Measurements from ENCODE around the gene ADD3. TPM values are rescaled to one million over a fixed set of nuclear protein-coding genes. Genes with fewer than 3 reads are reported as not detected.

Gene ADD3
- total RNA-seq, 2 donors from 2014 or later: 37.9 to 40.5 TPM

DNA sequence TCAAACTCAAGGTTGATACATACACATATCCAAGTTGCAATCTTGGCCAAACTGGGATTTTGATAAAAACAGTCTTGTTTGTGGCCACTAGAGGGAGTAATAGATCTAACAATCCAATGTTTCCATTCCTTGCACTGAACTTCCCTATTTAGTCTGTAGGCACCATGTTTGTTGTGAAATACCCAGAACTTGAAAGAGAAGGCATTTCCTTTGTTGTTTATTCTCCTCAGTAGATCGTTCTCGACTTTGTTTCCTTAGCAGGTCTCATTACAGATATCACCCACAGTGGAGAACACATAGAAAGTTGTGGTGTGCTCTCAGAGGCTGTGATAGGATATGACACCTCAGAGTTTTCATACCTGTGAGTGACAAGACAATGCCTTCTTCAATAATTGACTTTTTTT is 129.4 kb downstream of the ADD3 start:
- peak; percentile 91 for ATAC-seq
- no peaks in the 10 kb centered on the region for H3K9me3 ChIP-seq
- 0 to 2% methylated on average over 2 of the region's 2 CpGs for WGBS, 2 donors
- intact Hi-C loops (cut with DNase I): loop anchor here (5.0 kb wide), 1 partner anchor 140 kb away; no protein-coding TSS in a partner anchor
- H3K27ac ChIP-seq: peak overlapping the region in 3 of 4 donors; percentile 35 to 73 (median 45)
- H3K4me1 ChIP-seq: peaks cover 18% of the 10 kb centered on the region
- TF ChIP-seq, protein P1, sequence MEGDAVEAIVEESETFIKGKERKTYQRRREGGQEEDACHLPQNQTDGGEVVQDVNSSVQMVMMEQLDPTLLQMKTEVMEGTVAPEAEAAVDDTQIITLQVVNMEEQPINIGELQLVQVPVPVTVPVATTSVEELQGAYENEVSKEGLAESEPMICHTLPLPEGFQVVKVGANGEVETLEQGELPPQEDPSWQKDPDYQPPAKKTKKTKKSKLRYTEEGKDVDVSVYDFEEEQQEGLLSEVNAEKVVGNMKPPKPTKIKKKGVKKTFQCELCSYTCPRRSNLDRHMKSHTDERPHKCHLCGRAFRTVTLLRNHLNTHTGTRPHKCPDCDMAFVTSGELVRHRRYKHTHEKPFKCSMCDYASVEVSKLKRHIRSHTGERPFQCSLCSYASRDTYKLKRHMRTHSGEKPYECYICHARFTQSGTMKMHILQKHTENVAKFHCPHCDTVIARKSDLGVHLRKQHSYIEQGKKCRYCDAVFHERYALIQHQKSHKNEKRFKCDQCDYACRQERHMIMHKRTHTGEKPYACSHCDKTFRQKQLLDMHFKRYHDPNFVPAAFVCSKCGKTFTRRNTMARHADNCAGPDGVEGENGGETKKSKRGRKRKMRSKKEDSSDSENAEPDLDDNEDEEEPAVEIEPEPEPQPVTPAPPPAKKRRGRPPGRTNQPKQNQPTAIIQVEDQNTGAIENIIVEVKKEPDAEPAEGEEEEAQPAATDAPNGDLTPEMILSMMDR (IDR thresholded peaks at IDR 0.05): peak; percentile 58 to 96 (median 93)
- TF ChIP-seq POLR2A (IDR thresholded peaks at IDR 0.05): no peak
- peak in 1 of 4 donors; percentile 37 for DNase-seq
- no peak overlapping the region for H3K4me3 ChIP-seq
- no peaks in the 10 kb centered on the region for H3K27me3 ChIP-seq
- H3K36me3 ChIP-seq (replicated peaks in 1 of 2; ENCODE audit: insufficient read depth in 1 of 2, low read depth in 2 of 2): peaks cover 0 to 2% of the 10 kb centered on the region in 2 donors

DNA sequence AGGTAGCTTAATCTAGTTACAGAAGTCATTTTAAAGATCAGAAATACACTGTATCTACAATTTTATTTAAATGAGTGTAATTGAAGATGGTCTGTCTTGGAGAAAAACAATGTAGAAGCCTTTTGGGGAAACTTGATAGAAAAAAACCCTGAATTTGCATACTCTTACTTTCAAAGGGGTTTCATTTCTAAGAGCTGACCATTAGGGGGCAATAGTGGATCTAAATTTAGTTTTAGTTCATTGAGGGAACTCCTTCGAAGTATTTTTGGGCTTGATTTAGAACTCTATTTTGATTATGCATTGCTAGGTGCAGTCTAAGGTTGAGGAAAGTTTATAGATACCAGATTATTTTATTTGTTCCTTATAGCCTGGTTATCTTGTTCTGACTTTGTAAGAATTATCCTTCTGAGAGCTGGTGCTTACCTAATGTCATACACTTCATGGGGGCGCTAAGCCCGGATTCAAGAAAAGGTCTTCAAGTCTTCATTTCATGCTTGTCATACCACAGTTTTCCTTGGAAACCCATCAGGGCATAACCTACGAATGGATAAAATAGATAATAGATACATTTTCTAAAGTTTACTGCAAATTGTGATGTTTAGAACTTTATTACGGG is 130.5 kb downstream of the ADD3 start:
- H3K27ac ChIP-seq: no peak overlapping the region
- DNase-seq: peak in 1 of 4 donors; percentile 20
- no peaks in the 10 kb centered on the region for H3K9me3 ChIP-seq
- intact Hi-C loops (cut with DNase I): loop anchor here (5.0 kb wide), 1 partner anchor 139 kb away; no protein-coding TSS in a partner anchor
- H3K27me3 ChIP-seq: no peaks in the 10 kb centered on the region
- ATAC-seq: no peak
- no peak overlapping the region for H3K4me3 ChIP-seq
- TF ChIP-seq POLR2A (IDR thresholded peaks at IDR 0.05): no peak
- TF ChIP-seq, protein P1 (IDR thresholded peaks at IDR 0.05): peak in 6 of 7 experiments; percentile 41 to 66 (median 58)
- WGBS, 2 donors: 61% methylated on average over 5 of the region's 5 CpGs
- peaks cover 0 to 2% of the 10 kb centered on the region in 2 donors for H3K36me3 ChIP-seq (replicated peaks in 1 of 2; ENCODE audit: insufficient read depth in 1 of 2, low read depth in 2 of 2)
- peaks cover 26% of the 10 kb centered on the region for H3K4me1 ChIP-seq

DNA sequence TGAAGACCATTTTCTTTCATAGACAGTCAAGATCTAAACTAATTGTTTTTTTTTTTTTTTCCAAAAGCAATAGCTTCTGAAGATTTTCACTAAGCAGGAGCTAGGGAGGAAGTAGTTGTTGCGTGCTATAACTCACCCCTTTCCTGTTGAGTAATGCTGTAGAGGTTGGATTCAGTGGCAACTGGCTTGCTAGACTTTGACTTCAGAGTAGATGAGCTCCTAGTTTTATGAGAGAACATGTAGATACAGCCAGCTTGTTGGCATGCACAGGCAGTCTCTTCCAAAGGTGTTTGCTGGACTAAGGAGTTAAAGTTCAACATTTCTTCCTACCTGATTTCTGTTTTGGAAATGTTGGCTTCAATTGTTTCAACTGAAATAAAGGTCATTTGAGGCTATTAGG is 133.4 kb downstream of the ADD3 start:
- Histone ChIP-seq H3K4me3 (no peak overlapping the region), H3K4me1 (peaks cover 26% of the 10 kb centered on the region), H3K27me3 (no peaks in the 10 kb centered on the region), H3K9me3 (no peaks in the 10 kb centered on the region), H3K27ac (no peak overlapping the region), H3K36me3 (replicated peaks in 1 of 2; ENCODE audit: insufficient read depth in 1 of 2, low read depth in 2 of 2) (no peaks in the 10 kb centered on the region)
- TF ChIP-seq POLR2A (IDR thresholded peaks at IDR 0.05): no peak
- TF ChIP-seq, protein P1 (IDR thresholded peaks at IDR 0.05): no peak
- ATAC-seq: no peak
- intact Hi-C loops (cut with DNase I): loop anchor here (10.0 kb wide), 1 partner anchor 64 kb away; the partner anchor contains the start of gene MXI1
- 67 to 81% methylated on average over 1 of the region's 1 CpG for WGBS, 2 donors
- DNase-seq: no peak

DNA sequence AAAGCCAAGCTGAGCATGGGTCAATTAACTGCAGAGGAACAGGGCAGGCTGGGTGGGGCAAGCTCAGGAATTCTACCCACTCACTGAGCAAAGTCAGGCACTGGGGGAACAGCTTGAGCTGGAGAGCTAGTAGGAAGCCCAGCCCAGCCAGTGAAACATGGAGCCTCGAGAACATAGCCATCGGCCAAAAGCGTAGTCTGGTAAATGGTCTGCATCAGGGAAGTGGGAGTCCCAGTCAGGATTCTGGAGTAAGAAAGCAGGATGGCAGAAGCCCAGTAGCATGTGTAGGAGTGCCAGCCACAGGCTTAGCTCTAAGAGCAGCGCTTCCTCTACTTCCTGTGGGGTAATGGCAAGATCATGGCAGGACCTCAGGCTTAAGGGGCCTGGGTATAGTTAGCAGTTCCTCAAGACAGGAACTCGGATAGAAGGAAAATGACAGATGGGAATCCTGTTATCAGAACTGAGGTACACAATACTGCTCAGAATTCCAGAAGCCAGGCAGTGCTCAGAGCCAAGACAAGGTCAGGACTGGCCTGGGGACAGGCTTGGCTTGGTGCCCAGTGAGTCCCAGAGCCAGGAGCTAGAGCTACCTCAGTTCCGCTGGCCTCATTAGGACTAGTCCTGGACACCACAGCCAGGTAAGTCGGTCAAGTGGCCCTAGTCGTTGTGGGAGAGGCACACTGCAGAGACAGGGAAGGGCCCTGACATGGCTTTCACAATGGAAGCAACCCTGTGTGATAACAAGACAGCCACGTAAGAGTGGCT is 134.3 kb downstream of the ADD3 start:
- peak; percentile 81 for ATAC-seq

More for the DNA sequence above, 134.3 kb downstream of the ADD3 start:
- peak overlapping the region in 2 of 4 donors; percentile 10 to 13 for H3K27ac ChIP-seq
- no peak overlapping the region for H3K4me3 ChIP-seq
- no peaks in the 10 kb centered on the region for H3K36me3 ChIP-seq (replicated peaks in 1 of 2; ENCODE audit: insufficient read depth in 1 of 2, low read depth in 2 of 2)
- WGBS, 2 donors: 38 to 60% methylated on average over 7 to 9 of the region's 9 CpGs
- intact Hi-C loops (cut with DNase I): loop anchor here (10.0 kb wide), 1 partner anchor 63 kb away; the partner anchor contains the start of gene MXI1
- TF ChIP-seq, protein P1 (IDR thresholded peaks at IDR 0.05): no peak
- TF ChIP-seq POLR2A (IDR thresholded peaks at IDR 0.05): no peak
- peak; percentile 75 to 89 (median 83) for DNase-seq
- no peaks in the 10 kb centered on the region for H3K9me3 ChIP-seq
- H3K4me1 ChIP-seq: peaks cover 23% of the 10 kb centered on the region
- no peaks in the 10 kb centered on the region for H3K27me3 ChIP-seq

All from body of pancreas (tissue), 4 donors.